OCI-LY1 (cell line): ENCODE measurements around the gene EXT2.

Experiments used
- EZH2 ChIP-seq: fragments of 200-600 bp; sonication (generic), shearing (Covaris generic); IDR thresholded peaks from 2 replicates; pipeline ENCODE4 v1.8.0; 2017; ENCODE audit warnings: borderline replicate concordance, mixed run types, mild to moderate bottlenecking, antibody characterized with exemption, low read length, moderate library complexity, mixed read lengths
- TF ChIP-seq, protein P1 (sequence below): fragments of 200-600 bp; sonication (generic), shearing (Covaris generic); IDR thresholded peaks from 2 replicates; pipeline ENCODE4 v1.5.1; 2017; ENCODE audit warnings: mild to moderate bottlenecking, antibody characterized with exemption, low read length, moderate library complexity, mixed read lengths

DNA sequence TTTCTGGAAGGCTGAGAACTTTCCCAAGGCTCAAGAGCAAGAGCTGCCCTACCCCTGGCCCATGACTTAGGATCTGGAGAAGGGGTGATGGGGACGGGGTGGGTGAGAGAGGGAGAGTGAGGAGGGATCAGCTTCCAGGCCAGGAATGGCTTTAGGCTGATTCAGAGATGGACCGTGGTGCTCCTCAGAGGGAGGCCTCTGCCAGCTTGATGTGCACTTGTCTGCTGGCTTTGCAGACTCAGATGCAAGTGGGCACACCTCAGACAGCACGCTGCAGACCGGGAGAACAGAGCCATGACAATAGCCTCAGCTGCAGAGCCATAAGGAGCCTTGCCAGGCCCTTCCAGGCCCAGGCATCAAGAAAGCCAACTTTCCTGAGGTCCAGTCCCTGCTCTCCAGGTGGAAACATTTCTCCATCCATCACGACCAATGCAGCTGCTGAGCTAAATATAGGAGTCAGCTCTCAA lies 173.2 kb downstream of the EXT2 start:
- TF ChIP-seq, protein P1, sequence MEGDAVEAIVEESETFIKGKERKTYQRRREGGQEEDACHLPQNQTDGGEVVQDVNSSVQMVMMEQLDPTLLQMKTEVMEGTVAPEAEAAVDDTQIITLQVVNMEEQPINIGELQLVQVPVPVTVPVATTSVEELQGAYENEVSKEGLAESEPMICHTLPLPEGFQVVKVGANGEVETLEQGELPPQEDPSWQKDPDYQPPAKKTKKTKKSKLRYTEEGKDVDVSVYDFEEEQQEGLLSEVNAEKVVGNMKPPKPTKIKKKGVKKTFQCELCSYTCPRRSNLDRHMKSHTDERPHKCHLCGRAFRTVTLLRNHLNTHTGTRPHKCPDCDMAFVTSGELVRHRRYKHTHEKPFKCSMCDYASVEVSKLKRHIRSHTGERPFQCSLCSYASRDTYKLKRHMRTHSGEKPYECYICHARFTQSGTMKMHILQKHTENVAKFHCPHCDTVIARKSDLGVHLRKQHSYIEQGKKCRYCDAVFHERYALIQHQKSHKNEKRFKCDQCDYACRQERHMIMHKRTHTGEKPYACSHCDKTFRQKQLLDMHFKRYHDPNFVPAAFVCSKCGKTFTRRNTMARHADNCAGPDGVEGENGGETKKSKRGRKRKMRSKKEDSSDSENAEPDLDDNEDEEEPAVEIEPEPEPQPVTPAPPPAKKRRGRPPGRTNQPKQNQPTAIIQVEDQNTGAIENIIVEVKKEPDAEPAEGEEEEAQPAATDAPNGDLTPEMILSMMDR: no peak
- no peak for TF ChIP-seq EZH2
